IPS DF 19.7 (cell line): ENCODE results near the gene MRPL24.

ENCODE experiments used
- DNase-seq: peaks from one replicate; pipeline ENCODE4 v3.0.0-alpha.2; 2013; ENCODE audit warnings: low read depth, low spot score

MRPL24 gene

DNA sequence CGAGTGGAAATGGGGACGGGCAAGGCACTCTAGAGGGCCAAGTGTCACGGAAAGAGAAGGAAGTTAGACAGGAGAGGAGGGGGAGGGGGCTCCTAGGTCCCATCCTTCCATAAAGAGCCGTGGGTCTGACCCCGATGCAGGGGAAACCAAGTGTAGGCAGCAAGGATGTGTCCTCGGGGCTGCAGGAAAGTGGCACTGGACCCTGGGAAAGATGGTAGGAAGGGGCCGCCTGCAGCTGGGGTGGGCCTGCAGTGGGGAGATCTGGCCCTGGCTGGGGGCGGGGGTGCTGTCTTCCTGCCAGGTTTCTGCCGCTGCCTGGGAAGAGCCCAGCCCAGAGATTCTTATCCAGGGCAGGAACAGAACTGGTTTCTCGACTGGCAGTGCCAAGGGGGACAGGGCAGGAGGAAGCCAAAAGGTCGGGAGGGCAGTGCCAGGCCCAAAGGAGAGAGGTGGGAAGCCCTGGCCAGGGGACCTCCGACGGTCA lies 48.4 kb downstream of the MRPL24 start:
- DNase-seq, result no peak

DNA sequence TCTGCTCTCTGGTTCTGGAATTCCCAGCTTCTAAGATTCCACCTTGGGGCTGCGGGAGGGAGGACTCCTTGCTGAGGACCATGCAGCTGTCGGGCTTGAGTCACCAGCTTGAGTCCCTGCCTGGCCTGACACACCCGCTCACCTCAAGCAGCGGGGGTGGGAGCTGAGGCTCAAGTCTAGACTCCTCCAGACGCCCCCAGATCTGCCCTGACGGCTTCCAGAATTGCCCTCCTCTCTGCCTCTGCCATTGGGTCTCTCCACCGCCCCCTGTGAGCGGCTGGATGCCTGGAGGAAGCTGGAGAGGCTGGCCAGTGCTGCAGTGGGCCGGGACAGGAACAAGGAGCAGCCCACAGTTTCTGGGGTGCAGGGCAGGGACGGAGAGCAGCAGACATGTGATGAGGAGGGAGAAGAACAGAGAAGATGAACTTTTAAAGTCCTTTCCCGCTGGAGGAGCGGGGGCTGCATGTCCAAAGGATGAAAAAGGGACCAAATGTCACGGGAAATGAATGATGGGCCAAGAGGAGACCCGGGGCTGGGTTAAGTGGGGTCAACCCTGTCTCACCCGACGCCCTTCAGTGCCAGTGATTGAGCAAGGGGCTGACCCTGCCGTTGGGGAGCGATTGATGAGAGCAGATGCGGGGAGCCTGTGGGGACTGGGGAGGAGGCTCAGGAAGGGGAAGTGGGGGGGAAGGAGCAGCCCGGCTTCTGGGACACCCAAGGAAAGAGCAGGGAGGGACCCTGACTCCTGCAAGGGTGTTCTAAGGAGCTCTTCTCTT lies 49.0 kb downstream of the MRPL24 start:
- no peak for DNase-seq

DNA sequence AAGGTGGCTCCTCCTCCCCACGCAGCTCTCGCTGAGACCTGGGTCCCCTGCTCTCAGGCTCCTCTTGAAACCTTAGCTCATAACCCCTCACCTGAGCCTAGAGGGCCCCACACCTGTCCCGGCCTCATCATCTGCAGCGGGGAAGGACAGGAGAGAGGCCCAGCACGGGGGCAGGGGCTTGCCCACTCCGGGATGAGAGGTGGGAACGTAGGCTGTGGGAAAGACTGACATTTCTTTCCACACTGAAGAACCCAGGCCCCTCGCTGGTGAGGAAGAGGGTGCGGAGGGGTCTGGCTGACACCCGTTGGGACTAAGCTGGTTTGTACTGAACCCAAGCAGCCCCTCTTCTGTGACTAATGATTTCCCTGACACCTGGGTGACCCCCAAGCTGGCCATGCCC lies 49.7 kb downstream of the MRPL24 start:
- DNase-seq, result no peak

DNA sequence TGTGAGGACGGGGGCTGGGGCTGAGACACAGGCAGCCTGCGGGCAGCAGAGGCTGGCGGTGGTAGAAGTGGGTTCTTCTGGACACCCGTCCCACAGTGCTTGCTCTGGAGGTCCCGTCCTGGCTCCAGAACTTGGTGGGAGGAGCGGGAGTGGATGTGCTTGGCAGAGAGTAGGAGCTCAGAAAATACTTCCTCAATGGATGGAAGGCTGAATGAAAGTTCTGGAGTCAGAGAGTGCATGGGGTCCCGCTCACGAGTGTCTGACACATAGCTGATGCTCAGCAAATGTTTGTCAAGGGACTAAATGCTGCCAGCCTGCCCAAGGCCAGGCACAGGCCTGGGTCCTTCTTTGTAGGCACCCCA lies 50.2 kb downstream of the MRPL24 start:
- no peak for DNase-seq

DNA sequence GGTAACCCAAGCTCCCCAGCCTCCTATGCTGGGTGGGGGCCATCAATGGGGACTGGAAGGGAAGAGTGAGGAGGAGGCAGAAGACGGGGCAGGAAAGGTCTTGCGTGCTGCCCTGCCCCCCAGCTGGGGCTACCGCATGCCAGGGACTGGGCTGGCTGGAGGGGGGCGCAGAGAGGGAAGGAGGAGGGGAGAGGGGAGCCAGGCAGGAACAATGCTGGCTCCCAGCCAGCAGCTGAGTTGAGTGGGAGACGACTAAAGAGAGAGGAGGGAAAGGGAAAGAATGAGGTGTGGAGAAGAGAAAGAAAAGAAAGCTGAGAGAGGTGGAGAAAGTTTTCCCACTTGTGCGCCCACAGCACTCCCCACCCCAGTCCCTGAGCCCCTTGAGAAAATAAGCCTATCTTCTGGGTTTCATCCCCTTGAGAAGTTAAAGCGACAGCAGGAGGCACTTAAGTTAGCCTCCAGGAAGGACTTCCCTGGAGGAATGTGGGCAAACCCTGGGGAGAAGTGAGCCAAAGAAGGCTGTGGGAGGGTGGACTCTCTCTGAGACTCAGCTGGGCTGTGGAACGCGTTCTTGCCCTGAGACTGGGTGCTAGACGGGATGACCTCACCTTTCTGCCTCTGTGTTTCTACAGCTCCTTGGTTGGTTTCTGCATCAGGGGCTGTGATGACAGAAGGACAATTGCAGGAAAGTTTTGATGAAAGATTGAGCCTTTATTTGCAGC lies 50.8 kb downstream of the MRPL24 start:
- no peak for DNase-seq

DNA sequence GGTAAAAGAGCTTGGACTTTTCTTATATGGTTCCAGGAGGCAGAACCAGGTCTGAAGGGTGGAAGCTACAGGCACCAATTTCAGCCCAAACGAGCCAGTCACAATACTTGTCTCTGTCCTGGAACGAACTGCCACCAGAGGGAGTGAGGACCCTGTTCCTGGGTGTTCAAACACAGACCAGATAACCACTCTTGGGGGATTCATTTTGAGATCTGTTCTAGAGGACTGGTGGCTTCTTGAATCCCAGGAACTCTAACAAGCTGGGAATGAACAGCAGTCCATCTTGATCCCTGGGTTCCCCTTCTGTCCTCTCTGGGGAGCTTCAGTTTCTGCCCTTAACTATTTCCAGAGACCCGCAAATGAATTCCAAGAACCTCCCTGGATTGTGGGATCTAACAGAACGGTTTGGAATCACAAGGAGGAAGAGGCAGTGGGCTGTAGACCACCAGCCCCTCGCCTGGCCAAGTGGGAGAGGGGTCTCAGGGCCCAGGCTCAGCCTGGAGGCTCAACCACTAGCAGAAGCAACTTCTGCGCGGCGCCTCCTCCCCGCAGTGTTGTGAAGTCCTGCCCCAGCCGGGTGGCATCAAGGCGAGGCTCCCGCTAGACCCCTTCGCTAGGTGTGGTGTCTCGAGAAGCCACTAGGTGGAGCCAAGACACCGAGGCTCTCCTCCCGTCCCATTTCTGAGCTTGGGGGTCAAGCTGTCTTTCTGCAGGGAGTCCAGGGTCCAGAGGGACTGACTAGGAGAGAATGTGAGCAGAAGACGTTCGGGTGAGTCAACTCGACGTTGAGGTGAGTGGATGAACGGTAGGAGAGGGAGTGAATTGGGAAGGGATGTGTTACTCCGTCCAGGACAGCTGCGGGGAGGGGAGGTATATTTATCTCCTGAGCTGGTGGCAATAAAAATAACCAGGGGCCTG lies 51.6 kb downstream of the MRPL24 start:
- no peak for DNase-seq
